GM12878 (cell line): Measurements from ENCODE around the gene FOSB. TPM values are rescaled to one million over a fixed set of nuclear protein-coding genes. Genes with fewer than 3 reads are reported as not detected.

Experiments used
- ATAC-seq: fragments of 200-7000 bp; cut with Tn5 transposase; 3 replicates; pipeline ENCODE4 v1.9.1; 2020; ENCODE audit warnings: mild to moderate bottlenecking, moderate library complexity
- BruUV-seq: library from RNA; stranded (reverse); fragments of 400-500 nt; replicated peaks from 2 replicates; lab custom pipeline; 2021; lab: Mats Ljungman, UMichigan
- CTCF ChIA-PET: fragments of 300-600 bp; sonication (Branson Sonifier 250); formaldehyde crosslinking; extraction: SDS; loops from one replicate; lab custom pipeline; 2021; ENCODE audit warnings: inconsistent platforms; lab: Yijun Ruan, JAX
- POLR2A ChIA-PET: fragments of 350-600 bp; formaldehyde crosslinking; extraction: SDS; loops from one replicate; lab custom pipeline; 2021; ENCODE audit warnings: inconsistent platforms; lab: Charles Lee
- RAD21 ChIA-PET: fragments of 300-600 bp; sonication (Branson Sonifier 250); formaldehyde crosslinking; loops from one replicate; lab custom pipeline; 2023; ENCODE audit warnings: antibody characterized with exemption; ENCODE audit not compliant: unreplicated experiment; lab: Charles Lee
- SMC1A ChIA-PET: fragments of 300-600 bp; sonication (Branson Sonifier 250); formaldehyde crosslinking; loops from one replicate; lab custom pipeline; 2023; ENCODE audit not compliant: unreplicated experiment, uncharacterized antibody; lab: Charles Lee
- DNase-seq: peaks from one replicate; pipeline ENCODE4 v3.0.0-alpha.2; 2011; ENCODE audit warnings: low read depth, low spot score
- FAIRE-seq: peaks from 3 replicates; lab custom pipeline; 2011; peaks lifted over from hg19 to GRCh38; lab: Jason Lieb, UNC
- H2AFZ ChIP-seq: 2 replicates; pipeline ENCODE4 v1.6.0; 2011; ENCODE audit warnings: low read depth, low read length, control low read depth; ENCODE audit not compliant: control insufficient read depth
- H3K27ac ChIP-seq: 2 replicates; pipeline ENCODE4 v1.5.1; 2011; ENCODE audit warnings: control low read depth; ENCODE audit not compliant: control insufficient read depth, insufficient read depth
- H3K27me3 ChIP-seq, 2 experiments: replicated peaks in 1 of 2; 2 replicates each; pipeline versions ENCODE4 v1.6.0 to v1.6.1; 2011; ENCODE audit warnings: low read length in 1 of 2; ENCODE audit not compliant: control insufficient read depth in 2 of 2, insufficient read depth in 2 of 2
- H3K36me3 ChIP-seq, 2 experiments: 2 replicates each; pipeline ENCODE4 v1.5.1; 2011; ENCODE audit warnings: low read length in 1 of 2; ENCODE audit not compliant: control insufficient read depth in 2 of 2, insufficient read depth in 2 of 2
- H3K4me1 ChIP-seq: 2 replicates; pipeline ENCODE4 v1.6.1; 2011; ENCODE audit warnings: mild to moderate bottlenecking, low read length, moderate library complexity, mixed read lengths; ENCODE audit not compliant: control insufficient read depth, insufficient read depth
- H3K4me2 ChIP-seq: 2 replicates; pipeline ENCODE4 v1.6.0; 2011; ENCODE audit warnings: control low read depth; ENCODE audit not compliant: control insufficient read depth, insufficient read depth
- H3K4me3 ChIP-seq: fragments of 200-600 bp; sonication (generic); 2 replicates; pipeline ENCODE4 v1.5.1; 2016
- H3K79me2 ChIP-seq: 2 replicates; pipeline ENCODE4 v1.6.0; 2011; ENCODE audit warnings: low read length; ENCODE audit not compliant: control insufficient read depth, insufficient read depth
- H3K9ac ChIP-seq: 2 replicates; pipeline ENCODE4 v1.8.0; 2011; ENCODE audit warnings: low read length, control low read depth, mixed read lengths; ENCODE audit not compliant: control insufficient read depth, insufficient read depth
- H3K9me3 ChIP-seq: replicated peaks from 3 replicates; pipeline ENCODE4 v1.5.1; 2011; ENCODE audit warnings: mild to moderate bottlenecking, low read length; ENCODE audit not compliant: control insufficient read depth, insufficient read depth
- H4K20me1 ChIP-seq: 2 replicates; pipeline ENCODE4 v1.6.0; 2011; ENCODE audit not compliant: control insufficient read depth, insufficient read depth
- BCL3 ChIP-seq: IDR thresholded peaks from 2 replicates; pipeline ENCODE4 v1.6.1; 2011; ENCODE audit warnings: borderline replicate concordance, low read depth, mild to moderate bottlenecking, moderate library complexity, low read length; ENCODE audit not compliant: insufficient read depth, poor library complexity, severe bottlenecking
- CBX3 ChIP-seq: fragments of 200-600 bp; sonication (generic); IDR thresholded peaks from 2 replicates; pipeline ENCODE4 v1.6.1; 2016; ENCODE audit warnings: low read depth, borderline replicate concordance
- KDM1A ChIP-seq: fragments of 200-600 bp; sonication (generic); IDR thresholded peaks from 2 replicates; pipeline ENCODE4 v1.6.1; 2016; ENCODE audit warnings: borderline replicate concordance
- NFIC ChIP-seq: IDR thresholded peaks from 2 replicates; pipeline ENCODE4 v1.6.1; 2012; ENCODE audit warnings: low read depth, mild to moderate bottlenecking, inconsistent platforms, low read length, moderate library complexity
- RUNX3 ChIP-seq: IDR thresholded peaks from 2 replicates; pipeline ENCODE4 v1.6.1; 2012; ENCODE audit warnings: low read length, inconsistent platforms
- SIN3A ChIP-seq: IDR thresholded peaks from 2 replicates; pipeline ENCODE4 v1.6.1; 2012; ENCODE audit warnings: low read depth, low read length, improper control_type of control experiment
- SKIL ChIP-seq: fragments of 450-650 bp; IDR thresholded peaks from 2 replicates; pipeline ENCODE4 v1.6.1; 2017; ENCODE audit warnings: mild to moderate bottlenecking, low read depth, inconsistent platforms; ENCODE audit not compliant: poor library complexity, severe bottlenecking
- SPI1 ChIP-seq: IDR thresholded peaks from 2 replicates; pipeline ENCODE4 v1.6.1; 2011; ENCODE audit warnings: low read depth, mild to moderate bottlenecking, low read length, moderate library complexity, borderline replicate concordance; ENCODE audit not compliant: insufficient read depth
- TARDBP ChIP-seq: IDR thresholded peaks from 2 replicates; pipeline ENCODE4 v1.6.1; 2016; ENCODE audit warnings: borderline replicate concordance
- ZNF687 ChIP-seq: fragments of 450-650 bp; IDR thresholded peaks from 2 replicates; pipeline ENCODE4 v1.6.1; 2017; ENCODE audit warnings: mild to moderate bottlenecking, moderate library complexity
- WGBS: methylation state at CpG from one replicate; pipeline ENCODE4 v1.1.6; 2016; ENCODE audit warnings: low lambda C conversion rate; ENCODE audit not compliant: insufficient replicate concordance, insufficient coverage; ENCODE audit errors: missing lambda C conversion rate; 5-methylcytosine and 5-hydroxymethylcytosine counted together
- in situ Hi-C: fragments of 300-500 bp; cut with MboI; formaldehyde crosslinking; loops from 9 replicates; pipeline ENCODE4 v1.14.3; 2018; ENCODE audit warnings: mixed read lengths
- intact Hi-C: fragments of 100-400 bp; cut with micrococcal nuclease; formaldehyde crosslinking; loops from one replicate; pipeline ENCODE4 v1.14.2; 2022; ENCODE audit not compliant: unreplicated experiment
- polyA plus RNA-seq, 11 experiments: library from polyadenylated mRNA; depleted of rRNA in 4 of 11; unstranded in 6 of 11; stranded (reverse) in 5 of 11; fragments of >200 nt; fragmentation: Nextera tagmentation in 4 of 11; fragmentation: Illumina TruSeq in 1 of 11; extraction: Ambion mirVana in 4 of 11; extraction: Trizol in 1 of 11; gene quantifications; 1 replicate in 1 of 11; 2 replicates in 10 of 11; pipeline versions ENCODE4 v1.2.1 to v1.2.3, GENCODE V29; 2011 to 2016; ENCODE audit warnings: inconsistent platforms in 2 of 11, missing spikeins in 2 of 11, low read depth in 1 of 11
- total RNA-seq, 4 experiments: library from RNA; depleted of rRNA in 3 of 4; stranded (reverse); fragments of >200 nt in 3 of 4; fragmentation: Illumina TruSeq in 1 of 4; extraction: Trizol in 1 of 4; gene quantifications; 2 replicates each; pipeline versions ENCODE4 v1.2.1 to v1.2.3, GENCODE V29; 2013 to 2021
- TF ChIP-seq, protein P1 (sequence below): fragments of 450-650 bp; IDR thresholded peaks from 2 replicates; pipeline ENCODE4 v1.6.1; 2014; ENCODE audit warnings: mild to moderate bottlenecking
- TF ChIP-seq, protein P2 (sequence below): IDR thresholded peaks from 2 replicates; pipeline ENCODE4 v1.6.1; 2012; ENCODE audit warnings: low read depth, low read length, improper control_type of control experiment
- TF ChIP-seq, protein P3 (sequence below): IDR thresholded peaks from 2 replicates; pipeline ENCODE4 v1.6.1; 2011; ENCODE audit warnings: borderline replicate concordance, low read depth, mild to moderate bottlenecking, moderate library complexity, mixed read lengths, low read length; ENCODE audit not compliant: insufficient read depth; ENCODE audit errors: extremely low read length

The FOSB gene
- total and polyA plus RNA-seq, 10 of the 15 experiments (the other 5 are each of a cell fraction or from before 2014, with no cell fraction given), result 0.06 to 0.56 (median 0.26) TPM

DNA sequence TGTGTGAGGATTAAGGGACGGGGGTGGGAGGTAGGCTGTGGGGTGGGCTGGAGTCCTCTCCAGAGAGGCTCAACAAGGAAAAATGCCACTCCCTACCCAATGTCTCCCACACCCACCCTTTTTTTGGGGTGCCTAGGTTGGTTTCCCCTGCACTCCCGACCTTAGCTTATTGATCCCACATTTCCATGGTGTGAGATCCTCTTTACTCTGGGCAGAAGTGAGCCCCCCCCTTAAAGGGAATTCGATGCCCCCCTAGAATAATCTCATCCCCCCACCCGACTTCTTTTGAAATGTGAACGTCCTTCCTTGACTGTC is 5.5 kb downstream of the FOSB start:
- Histone ChIP-seq H3K9ac (no peak overlapping the region), H3K4me3 (no peak overlapping the region), H3K36me3 (no peaks in the 10 kb centered on the region), H3K4me2 (no peak overlapping the region), H2AFZ (no peak overlapping the region), H4K20me1 (no peaks in the 10 kb centered on the region), H3K4me1 (peaks cover 16% of the 10 kb centered on the region), H3K9me3 (no peaks in the 10 kb centered on the region), H3K27ac (no peak overlapping the region), H3K27me3 (peaks cover 0 to 2% of the 10 kb centered on the region in 2 experiments; a peak in 2 of 4 replicates), H3K79me2 (no peaks in the 10 kb centered on the region)
- POLR2A ChIA-PET, result interaction anchor here (0.7 kb wide), 1 partner anchor 720 kb away, joined by 4 read pairs; no protein-coding TSS in a partner anchor
- ATAC-seq (no peak), DNase-seq (no peak), FAIRE-seq (no peak)
- BruUV-seq, result no TSS peak
- RAD21 ChIA-PET, result no interaction called here
- CTCF ChIA-PET, result no interaction called here
- in situ Hi-C loops (loop anchor here (25.0 kb wide), 1 partner anchor 1711 kb away; the partner anchor contains the start of gene SMG9), intact Hi-C loops (loop anchor here (10.0 kb wide), 1 partner anchor 399 kb away; the partner anchor contains the start of genes GEMIN7 and ZNF296)
- 15% methylated on average over 5 of the region's 5 CpGs for WGBS
- SMC1A ChIA-PET, result no interaction called here
- TF ChIP-seq ZNF687 (no peak), RUNX3 (no peak), SKIL (no peak), NFIC (no peak), SPI1 (no peak), KDM1A (no peak), CBX3 (no peak), BCL3 (no peak), SIN3A (no peak), TARDBP (no peak)
- TF ChIP-seq, protein P1, sequence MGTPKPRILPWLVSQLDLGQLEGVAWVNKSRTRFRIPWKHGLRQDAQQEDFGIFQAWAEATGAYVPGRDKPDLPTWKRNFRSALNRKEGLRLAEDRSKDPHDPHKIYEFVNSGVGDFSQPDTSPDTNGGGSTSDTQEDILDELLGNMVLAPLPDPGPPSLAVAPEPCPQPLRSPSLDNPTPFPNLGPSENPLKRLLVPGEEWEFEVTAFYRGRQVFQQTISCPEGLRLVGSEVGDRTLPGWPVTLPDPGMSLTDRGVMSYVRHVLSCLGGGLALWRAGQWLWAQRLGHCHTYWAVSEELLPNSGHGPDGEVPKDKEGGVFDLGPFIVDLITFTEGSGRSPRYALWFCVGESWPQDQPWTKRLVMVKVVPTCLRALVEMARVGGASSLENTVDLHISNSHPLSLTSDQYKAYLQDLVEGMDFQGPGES, result no peak
- TF ChIP-seq, protein P2, sequence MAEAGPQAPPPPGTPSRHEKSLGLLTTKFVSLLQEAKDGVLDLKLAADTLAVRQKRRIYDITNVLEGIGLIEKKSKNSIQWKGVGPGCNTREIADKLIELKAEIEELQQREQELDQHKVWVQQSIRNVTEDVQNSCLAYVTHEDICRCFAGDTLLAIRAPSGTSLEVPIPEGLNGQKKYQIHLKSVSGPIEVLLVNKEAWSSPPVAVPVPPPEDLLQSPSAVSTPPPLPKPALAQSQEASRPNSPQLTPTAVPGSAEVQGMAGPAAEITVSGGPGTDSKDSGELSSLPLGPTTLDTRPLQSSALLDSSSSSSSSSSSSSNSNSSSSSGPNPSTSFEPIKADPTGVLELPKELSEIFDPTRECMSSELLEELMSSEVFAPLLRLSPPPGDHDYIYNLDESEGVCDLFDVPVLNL, result no peak
- TF ChIP-seq, protein P3, sequence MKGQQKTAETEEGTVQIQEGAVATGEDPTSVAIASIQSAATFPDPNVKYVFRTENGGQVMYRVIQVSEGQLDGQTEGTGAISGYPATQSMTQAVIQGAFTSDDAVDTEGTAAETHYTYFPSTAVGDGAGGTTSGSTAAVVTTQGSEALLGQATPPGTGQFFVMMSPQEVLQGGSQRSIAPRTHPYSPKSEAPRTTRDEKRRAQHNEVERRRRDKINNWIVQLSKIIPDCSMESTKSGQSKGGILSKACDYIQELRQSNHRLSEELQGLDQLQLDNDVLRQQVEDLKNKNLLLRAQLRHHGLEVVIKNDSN, result no peak
